HG02571 (cell line): ENCODE measurements around the gene TSHZ3.

ENCODE experiments used
- ATAC-seq: cut with Tn5 transposase; IDR thresholded peaks from one replicate; pipeline ENCODE4 v1.9.1; 2021; ENCODE audit warnings: mild to moderate bottlenecking, moderate library complexity; ENCODE audit not compliant: unreplicated experiment

TSHZ3 gene

DNA sequence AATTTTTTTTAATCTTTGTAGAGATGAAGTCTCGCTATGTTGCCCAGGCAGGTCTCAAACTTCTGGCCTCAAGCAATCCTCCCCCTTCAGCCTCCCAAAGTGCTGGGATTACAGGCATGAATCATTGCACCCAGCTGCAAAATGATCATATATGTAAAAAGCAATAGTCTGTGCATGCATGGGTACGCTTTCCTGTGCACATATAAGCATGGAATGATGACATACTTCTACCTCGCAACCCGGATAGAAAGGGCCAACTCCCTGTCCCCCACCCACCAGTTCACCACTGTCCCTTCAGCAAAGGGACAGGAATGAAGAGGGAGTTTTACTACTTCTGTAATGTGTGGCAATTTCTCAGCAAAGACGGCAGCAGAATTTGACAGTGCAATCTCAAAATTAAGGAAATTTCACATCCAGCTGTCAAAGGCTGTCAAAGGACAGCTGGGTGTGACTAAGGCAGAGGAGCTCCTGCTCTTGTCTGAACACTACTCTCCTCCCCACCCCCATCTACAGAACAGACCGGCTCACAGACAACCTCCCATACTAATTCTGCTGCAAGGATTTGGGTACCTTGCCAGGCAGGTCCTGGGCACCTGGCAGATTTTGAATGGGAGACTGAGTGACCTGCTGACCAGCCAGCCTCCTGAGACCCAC, 95.6 kb downstream of the TSHZ3 start:
- ATAC-seq: no peak

DNA sequence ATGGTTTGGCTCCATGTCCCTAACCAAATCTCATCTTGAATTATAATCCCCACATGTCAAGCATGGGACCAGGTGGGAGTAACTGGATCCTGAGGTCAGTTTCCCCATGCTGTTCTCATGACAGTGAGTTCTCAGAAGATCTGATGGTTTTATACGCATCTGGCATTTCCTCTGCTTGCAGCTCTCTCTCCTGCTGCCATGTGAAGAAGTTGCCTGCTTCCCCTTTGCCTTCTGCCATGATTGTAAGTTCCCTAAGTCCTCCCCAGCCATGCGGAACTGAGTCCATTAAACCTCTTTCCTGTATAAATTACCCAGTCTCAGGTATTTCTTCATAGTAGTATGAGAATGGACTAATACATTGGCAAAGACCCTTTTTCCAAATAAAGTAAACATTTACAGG, 96.8 kb downstream of the TSHZ3 start:
- no peak for ATAC-seq

GRCh38 chr19:31249217-31249616, 100.0 kb downstream of the TSHZ3 start:
- ATAC-seq: no peak

- no peak for ATAC-seq
Measured at GRCh38 chr19:31235806-31236205, 113.4 kb downstream of the TSHZ3 start.

DNA sequence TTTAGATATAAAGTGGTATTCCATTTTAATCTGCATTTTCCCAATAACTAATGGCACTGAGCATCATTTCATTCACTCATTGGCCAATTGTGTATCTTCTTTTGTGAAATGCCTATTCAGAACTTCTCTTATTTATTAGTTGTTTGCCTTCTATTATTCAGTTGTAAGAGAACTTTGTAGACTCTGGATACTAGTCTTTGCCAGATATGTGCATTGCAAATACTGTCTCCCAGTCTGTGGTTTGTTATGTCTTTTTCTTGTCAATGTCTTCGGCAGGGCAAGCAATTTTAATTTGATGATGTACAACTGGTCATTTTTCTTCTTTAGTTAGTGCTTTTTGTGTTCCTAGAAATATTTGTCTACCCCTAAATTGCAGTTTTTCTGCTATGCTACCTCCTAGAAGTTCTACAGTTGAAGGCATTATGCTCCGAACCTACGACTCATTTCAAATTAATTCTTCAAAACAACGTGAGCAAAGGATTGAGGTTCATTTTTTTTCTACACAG, 115.9 kb downstream of the TSHZ3 start:
- ATAC-seq: no peak

- ATAC-seq: no peak
Measured at GRCh38 chr19:31232871-31233270, 116.4 kb downstream of the TSHZ3 start.

DNA sequence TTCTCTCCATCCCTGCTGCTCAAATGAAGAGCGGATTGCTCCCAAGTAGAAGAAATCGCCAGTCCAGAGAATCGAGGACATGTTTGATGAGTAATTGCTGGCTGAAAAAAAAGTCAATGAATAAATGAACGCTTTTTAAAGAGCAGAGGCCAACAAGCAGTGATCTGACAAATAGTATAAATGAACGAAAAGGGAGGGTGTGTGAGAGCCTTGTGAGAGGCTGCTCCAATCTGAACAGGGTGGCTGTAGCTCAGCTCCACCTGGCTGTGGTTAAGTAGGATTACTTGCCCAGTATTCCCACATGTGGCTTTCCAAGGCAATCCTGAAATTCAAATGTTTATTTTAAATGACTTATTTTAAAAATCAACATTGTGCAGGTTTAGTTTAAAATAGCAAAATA, 117.1 kb downstream of the TSHZ3 start:
- ATAC-seq: no peak

DNA sequence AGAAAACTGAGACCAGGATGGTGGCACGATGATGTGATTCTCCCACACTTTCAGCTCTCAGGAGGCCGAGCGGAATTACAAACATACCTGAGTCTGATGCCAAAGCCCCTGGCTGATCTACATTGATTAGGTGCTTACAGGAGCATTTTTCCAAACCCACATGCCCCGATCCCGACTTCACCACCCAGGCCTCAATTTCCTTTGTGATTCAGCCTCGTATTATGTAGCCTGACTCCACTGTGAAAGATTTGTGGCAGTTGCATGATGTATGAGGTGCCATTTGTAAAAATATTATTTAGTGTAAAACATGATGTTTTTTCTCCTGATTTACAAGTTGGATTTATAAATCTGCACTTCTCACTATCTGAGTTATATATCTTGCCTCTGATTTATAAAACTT, 118.0 kb downstream of the TSHZ3 start:
- no peak for ATAC-seq

- ATAC-seq: no peak
Measured at GRCh38 chr19:31226151-31226935, 122.9 kb downstream of the TSHZ3 start.
